GM18868 (cell line): ENCODE measurements around the gene EEFSEC.

ENCODE experiments used
- ATAC-seq: cut with Tn5 transposase; IDR thresholded peaks from one replicate; pipeline ENCODE4 v1.9.1; 2021; ENCODE audit warnings: mild to moderate bottlenecking, moderate library complexity; ENCODE audit not compliant: unreplicated experiment

EEFSEC gene

DNA sequence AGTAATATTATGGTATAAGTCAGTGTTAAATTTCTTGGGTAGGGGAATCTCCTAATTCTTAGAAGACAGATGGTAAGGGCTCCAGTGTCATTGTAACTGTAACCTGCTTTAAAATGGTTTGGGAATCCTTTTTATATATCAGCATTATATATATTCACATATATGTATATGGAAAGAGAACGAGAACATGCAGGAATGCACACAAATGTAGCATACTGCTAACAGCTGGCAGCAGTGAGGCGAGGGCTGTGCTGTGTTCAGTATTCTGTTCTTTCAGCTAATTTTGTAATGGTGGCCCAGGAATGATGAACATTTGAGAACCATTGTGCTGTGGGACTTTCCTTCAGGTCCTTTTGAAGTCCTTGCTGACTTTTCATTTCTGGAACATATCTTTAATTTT is 60.8 kb downstream of the EEFSEC start:
- no peak for ATAC-seq

DNA sequence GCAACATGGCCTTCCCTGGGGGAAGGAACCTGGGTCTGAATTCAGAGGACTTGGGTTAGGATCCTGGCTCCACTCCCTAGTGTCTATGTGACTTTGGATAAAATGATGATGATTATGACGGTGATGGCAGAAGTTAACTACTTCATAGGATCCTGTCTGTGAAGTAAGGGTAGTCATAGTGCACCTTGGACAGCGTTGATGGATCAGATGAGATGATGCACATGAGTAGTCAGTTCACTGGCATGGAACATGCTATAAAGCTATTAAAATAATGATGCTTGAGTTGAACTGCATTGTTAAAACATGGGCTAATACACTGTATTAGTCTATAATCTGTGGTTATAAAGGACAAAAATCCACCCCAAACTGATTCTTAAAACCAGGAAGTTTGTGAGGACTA is 62.0 kb downstream of the EEFSEC start:
- ATAC-seq = no peak

GRCh38 chr3:128215800-128216495 is 62.7 kb downstream of the EEFSEC start:
- no peak for ATAC-seq

- ATAC-seq = peak; percentile 46
These were observed 64.6 kb downstream of the EEFSEC start for GRCh38 chr3:128217702-128218547.

GRCh38 chr3:128218548-128219257 is 65.4 kb downstream of the EEFSEC start:
- no peak for ATAC-seq

DNA sequence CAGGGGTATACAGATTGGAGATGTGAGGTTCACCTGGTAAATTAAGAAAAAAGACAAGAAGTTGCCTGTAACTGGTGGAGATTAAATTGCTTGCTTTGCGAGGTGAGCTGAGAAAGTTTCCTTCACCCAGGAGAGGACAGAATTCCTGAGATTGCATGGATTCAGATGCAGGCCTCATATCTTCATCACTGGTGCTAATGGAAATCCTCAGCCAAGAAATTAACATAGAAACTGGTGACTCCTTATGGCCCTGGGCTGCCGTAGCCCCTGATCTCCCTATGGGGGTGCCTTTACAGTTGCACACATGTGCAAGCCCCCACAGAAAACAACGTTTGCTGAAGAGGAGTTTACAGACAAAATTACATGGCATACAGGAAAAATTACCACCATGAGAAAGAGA is 68.0 kb downstream of the EEFSEC start:
- no peak for ATAC-seq

- ATAC-seq = no peak
These were observed 69.6 kb downstream of the EEFSEC start for GRCh38 chr3:128222796-128223385.

DNA sequence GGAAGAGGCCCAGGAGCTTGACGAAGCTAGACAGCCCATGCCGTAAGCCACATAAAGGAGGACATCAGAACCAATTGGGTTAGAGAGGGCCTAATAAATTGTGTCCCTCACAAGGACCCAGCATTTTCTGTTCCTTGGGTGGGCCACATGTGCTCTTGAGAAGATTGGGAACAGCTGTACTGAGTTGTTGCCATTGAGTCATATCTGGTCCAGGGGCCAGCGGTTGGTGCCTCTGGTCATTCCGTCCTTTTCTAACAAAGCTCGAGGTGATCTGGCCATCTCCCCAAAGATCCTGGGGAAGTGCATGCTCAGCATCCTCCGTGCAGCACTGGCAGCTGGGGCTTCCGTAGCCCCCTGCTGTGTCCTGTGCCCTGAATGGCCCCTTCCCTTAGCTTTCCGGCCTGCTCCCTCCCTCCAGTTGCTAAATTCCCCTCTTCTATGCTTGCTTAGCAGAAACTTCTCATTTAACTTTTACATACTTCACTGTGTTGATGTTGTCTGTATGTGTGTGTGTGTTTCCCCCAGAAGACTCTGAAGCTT is 73.0 kb downstream of the EEFSEC start:
- ATAC-seq = no peak

- ATAC-seq = no peak
These were observed 73.6 kb downstream of the EEFSEC start for GRCh38 chr3:128226795-128227395.

DNA sequence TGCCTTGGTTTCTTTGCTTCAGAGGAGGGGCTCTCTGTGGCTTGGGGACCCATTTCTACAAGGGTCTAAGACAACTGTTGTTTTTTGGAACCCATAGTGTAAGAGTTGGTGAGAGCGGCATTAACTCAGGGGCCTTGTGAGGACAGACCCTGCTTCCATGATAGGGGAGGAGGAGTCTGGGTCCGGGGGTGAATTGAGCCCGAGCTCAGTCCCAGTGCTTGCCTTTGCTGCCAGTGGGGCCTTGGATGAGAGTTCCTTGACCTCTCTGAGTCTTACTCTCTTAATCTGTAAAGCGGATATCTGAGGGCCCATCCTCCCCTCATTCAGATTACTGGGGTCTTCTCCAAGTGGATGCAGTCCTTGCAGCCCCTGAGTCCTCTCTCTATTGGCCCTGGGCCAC is 74.2 kb downstream of the EEFSEC start:
- ATAC-seq = no peak

DNA sequence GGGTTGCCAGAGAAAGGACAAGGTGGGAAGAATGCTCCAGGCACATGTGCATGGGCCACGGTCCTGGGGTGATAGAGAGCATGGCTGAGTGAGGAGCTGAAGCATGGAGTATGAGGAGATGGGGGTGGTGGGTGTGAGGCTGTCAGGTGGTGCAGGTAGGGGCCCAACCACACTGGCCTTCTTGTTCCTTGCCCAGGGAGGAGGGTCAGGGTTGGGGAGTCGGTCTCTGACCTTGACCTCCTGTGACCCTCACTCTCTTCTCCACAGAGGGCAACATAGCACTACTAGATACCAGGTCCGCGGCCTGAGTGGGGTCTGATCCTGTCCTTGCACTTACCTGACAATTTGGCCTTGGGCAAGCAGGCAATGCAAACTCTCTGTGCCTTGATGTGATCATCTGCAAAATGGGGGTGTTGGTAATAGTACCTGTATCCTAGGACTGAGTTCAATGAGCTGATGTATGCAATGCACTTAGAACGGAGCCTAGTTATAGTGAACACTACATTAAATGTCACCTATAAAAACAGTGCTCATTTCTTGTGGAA is 75.2 kb downstream of the EEFSEC start:
- ATAC-seq = no peak

- no peak for ATAC-seq
These were observed 76.0 kb downstream of the EEFSEC start for GRCh38 chr3:128229106-128229857.

GRCh38 chr3:128231606-128232005 is 78.3 kb downstream of the EEFSEC start:
- ATAC-seq = no peak

- ATAC-seq = no peak
These were observed 79.3 kb downstream of the EEFSEC start for GRCh38 chr3:128232376-128233178.

- no peak for ATAC-seq
These were observed 82.1 kb downstream of the EEFSEC start for GRCh38 chr3:128235207-128235926.

DNA sequence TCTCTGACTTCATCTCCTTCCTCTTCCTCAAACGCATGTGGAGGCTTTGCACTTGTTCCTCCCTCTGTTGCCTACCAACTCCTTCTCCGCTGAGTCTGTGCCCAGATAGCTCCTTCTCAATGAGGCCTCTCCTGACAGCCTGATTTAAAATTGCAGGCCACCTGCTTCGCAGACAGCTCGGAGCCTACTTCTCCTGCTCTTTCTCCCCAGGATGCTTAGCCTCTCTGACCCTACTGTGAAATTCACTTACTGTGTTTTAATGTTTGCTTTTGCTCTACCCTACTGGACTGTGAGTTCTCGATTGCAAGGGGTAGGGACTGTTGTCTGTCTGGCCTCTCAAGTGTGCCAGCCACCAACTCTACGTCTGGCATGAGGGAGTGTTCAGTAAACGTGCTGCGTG is 83.4 kb downstream of the EEFSEC start:
- ATAC-seq = no peak

DNA sequence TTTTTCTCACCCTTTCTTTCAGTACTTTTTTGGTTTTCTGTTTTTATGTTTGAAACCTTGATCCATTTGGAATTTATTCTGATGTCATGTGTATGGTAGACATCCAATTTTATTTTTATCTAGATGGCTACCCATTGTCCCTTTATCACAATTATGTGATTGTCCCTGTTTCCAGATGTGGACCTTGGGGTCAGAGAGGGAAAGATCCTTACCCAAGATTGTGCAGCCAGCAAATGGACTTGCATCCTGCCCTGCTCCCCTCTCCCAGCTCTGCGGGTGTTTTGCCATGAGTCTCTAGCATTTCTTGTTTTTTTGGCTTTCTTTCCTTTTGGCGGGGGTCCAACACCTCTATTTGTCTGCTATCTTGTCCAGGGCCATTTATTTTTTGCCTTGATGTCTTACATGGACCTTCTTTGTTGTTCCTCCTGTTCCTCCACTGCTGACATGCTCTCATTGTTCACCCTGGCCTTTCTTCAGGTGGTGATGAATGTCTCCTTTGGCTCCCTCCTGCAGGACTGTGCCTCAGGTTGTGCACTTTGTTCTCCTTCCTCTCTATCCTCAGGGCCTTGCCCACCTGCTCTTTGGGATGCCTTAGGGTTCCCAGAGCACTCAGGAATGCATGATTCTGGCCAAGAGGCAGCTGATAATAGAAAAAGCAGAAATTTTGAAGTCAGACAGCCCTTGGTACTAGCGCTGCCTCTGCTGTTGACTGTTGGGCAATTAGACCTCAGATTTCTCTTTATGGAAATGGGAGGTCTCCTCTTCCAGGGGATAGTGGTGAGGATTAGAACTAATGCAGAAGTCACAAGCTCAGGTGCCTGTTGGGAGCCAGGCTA is 84.3 kb downstream of the EEFSEC start:
- no peak for ATAC-seq
